Stimulated activated CD4-positive, alpha-beta T cell treated with anti-CD3 and anti-CD28 coated beads, Interleukin-15, amount 100 ng/mL, for 1 hour (primary cell): ENCODE measurements around the gene DRC7.
A peak's percentile ranks its signal among the peaks of the same experiment; 100 is the strongest.

Experiments used
- DNase-seq, 2 donors: peaks; one replicate each; pipeline ENCODE4 v3.0.0-alpha.2; 2020; ENCODE audit warnings: low read depth in 1 of 2, low spot score in 1 of 2

Gene DRC7

GRCh38 chr16:57675741-57676551, 18.7 kb upstream of the DRC7 start:
- DNase-seq = no peak

- no peak for DNase-seq
Measured at GRCh38 chr16:57676553-57677085, 18.0 kb upstream of the DRC7 start.

- no peak for DNase-seq
Measured at GRCh38 chr16:57677622-57678369, 16.8 kb upstream of the DRC7 start.

- no peak for DNase-seq
Measured at GRCh38 chr16:57679016-57679415, 15.6 kb upstream of the DRC7 start.

- DNase-seq = no peak
Measured at GRCh38 chr16:57679767-57680482, 14.7 kb upstream of the DRC7 start.

- no peak for DNase-seq
Measured at GRCh38 chr16:57680842-57681375, 13.7 kb upstream of the DRC7 start.

- DNase-seq = no peak
Measured at GRCh38 chr16:57681950-57682728, 12.5 kb upstream of the DRC7 start.

GRCh38 chr16:57682809-57683635, 11.6 kb upstream of the DRC7 start:
- DNase-seq = no peak

- DNase-seq = no peak
Measured at GRCh38 chr16:57683636-57684545, 10.7 kb upstream of the DRC7 start.

GRCh38 chr16:57684626-57685358, 9.8 kb upstream of the DRC7 start:
- no peak for DNase-seq

- DNase-seq = no peak
Measured at GRCh38 chr16:57685633-57686032, 9.0 kb upstream of the DRC7 start.

- no peak for DNase-seq
Measured at GRCh38 chr16:57686577-57686976, 8.0 kb upstream of the DRC7 start.

- DNase-seq = no peak
Measured at GRCh38 chr16:57687363-57687929, 7.2 kb upstream of the DRC7 start.

GRCh38 chr16:57688487-57688986, 6.1 kb upstream of the DRC7 start:
- no peak for DNase-seq

GRCh38 chr16:57688987-57689761, 5.4 kb upstream of the DRC7 start:
- DNase-seq = no peak

- DNase-seq = peak in 1 of 2 donors; percentile 8
Measured at GRCh38 chr16:57689762-57690558, 4.6 kb upstream of the DRC7 start.
